Upper lobe of right lung (tissue), 1 donor: ENCODE results near the gene ERC1. TPM values are rescaled to one million over a fixed set of nuclear protein-coding genes. Genes with fewer than 3 reads are reported as not detected.

ENCODE experiments used
- ATAC-seq: fragments of 200-7000 bp; cut with Tn5 transposase; one replicate; pipeline ENCODE4 v1.9.1; 2020; ENCODE audit warnings: mild to moderate bottlenecking, moderate library complexity
- DNase-seq: peaks from one replicate; pipeline ENCODE4 v3.0.0-alpha.2; 2020
- H3K27ac ChIP-seq: fragments of 200-600 bp; one replicate; pipeline ENCODE4 v1.8.0; 2022
- H3K27me3 ChIP-seq: fragments of 200-600 bp; one replicate; pipeline ENCODE4 v1.8.0; 2022; ENCODE audit warnings: mild to moderate bottlenecking
- H3K36me3 ChIP-seq: fragments of 200-600 bp; one replicate; pipeline ENCODE4 v1.8.0; 2022
- H3K4me1 ChIP-seq: fragments of 200-600 bp; one replicate; pipeline ENCODE4 v1.8.0; 2022
- H3K4me3 ChIP-seq: fragments of 200-600 bp; one replicate; pipeline ENCODE4 v1.8.0; 2022; ENCODE audit warnings: mild to moderate bottlenecking
- H3K9me3 ChIP-seq: fragments of 200-600 bp; one replicate; pipeline ENCODE4 v1.8.0; 2022
- intact Hi-C: fragments of 100-400 bp; cut with DNase I; formaldehyde crosslinking; loops from one replicate; pipeline ENCODE4 v1.11.0; 2022
- total RNA-seq: library from RNA; stranded (reverse); fragmentation: NEBNext Ultra II Directional; extraction: Animal tissue kit (Norgen Biotek cat#: 25700); gene quantifications from one replicate; pipeline ENCODE4 v1.2.1, GENCODE V29; 2021
- TF ChIP-seq, protein P1 (sequence below): fragments of 200-600 bp; IDR thresholded peaks from one replicate; pipeline ENCODE4 v1.8.0; 2022; ENCODE audit warnings: antibody characterized with exemption
- donor health status: DM: no; HTN: yes; CAD: no; lungs with severe emphysema.

The ERC1 gene
- total RNA-seq, 1 donor from 2014 or later = 54.3 TPM

DNA sequence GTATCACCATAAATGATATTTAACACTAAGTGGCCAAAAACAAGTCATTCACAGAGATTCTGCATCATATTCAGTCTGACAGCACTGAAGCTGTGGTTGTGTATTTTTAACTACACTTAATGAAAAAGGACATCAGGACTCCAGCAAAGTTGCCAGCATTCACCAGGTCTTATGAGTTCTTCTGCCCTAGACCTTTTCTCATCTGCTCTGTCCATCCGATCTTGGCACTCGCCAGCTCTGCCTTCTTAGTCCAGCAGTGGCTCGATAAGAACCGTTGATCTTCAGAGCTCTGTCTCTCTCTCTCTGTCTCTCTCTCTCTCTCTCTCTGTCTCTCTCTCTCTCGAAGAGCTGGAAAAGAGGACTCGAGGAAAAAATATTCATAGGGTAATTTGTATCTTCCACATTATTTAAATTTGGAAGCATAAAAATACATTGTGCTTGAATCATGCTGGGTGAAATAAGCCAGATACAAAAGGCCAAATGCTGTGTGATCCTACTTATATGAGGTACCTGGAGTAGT is 371.2 kb downstream of the ERC1 start:
- H3K27ac ChIP-seq = no peak overlapping the region
- no peaks in the 10 kb centered on the region for H3K36me3 ChIP-seq
- ATAC-seq (no peak), DNase-seq (no peak)
- H3K27me3 ChIP-seq = no peaks in the 10 kb centered on the region
- intact Hi-C loops = no loop called here
- TF ChIP-seq, protein P1, sequence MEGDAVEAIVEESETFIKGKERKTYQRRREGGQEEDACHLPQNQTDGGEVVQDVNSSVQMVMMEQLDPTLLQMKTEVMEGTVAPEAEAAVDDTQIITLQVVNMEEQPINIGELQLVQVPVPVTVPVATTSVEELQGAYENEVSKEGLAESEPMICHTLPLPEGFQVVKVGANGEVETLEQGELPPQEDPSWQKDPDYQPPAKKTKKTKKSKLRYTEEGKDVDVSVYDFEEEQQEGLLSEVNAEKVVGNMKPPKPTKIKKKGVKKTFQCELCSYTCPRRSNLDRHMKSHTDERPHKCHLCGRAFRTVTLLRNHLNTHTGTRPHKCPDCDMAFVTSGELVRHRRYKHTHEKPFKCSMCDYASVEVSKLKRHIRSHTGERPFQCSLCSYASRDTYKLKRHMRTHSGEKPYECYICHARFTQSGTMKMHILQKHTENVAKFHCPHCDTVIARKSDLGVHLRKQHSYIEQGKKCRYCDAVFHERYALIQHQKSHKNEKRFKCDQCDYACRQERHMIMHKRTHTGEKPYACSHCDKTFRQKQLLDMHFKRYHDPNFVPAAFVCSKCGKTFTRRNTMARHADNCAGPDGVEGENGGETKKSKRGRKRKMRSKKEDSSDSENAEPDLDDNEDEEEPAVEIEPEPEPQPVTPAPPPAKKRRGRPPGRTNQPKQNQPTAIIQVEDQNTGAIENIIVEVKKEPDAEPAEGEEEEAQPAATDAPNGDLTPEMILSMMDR = no peak
- H3K9me3 ChIP-seq = no peaks in the 10 kb centered on the region
- H3K4me3 ChIP-seq = no peak overlapping the region
- no peaks in the 10 kb centered on the region for H3K4me1 ChIP-seq

DNA sequence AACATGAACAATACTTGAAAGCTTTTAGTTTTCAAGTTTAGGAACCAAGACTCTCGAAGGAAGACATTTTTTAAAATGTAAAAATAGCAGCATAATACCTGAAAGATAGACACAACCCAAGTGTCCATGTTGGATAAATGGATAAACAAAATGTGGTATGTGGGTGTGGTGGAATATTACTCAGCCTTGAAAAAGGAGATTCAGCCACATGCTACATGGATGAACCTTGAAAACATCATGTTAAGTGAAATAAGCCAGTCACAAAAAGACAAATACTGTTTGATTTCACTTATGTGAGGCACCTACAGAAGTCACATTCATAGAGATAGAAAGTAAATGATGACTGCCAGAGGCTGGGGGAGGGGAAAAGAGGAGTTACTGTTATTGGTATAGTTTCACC is 374.7 kb downstream of the ERC1 start:
- H3K4me1 ChIP-seq = peaks cover 7% of the 10 kb centered on the region
- DNase-seq (no peak), ATAC-seq (no peak)
- H3K36me3 ChIP-seq = no peaks in the 10 kb centered on the region
- TF ChIP-seq, protein P1 = no peak
- no peak overlapping the region for H3K27ac ChIP-seq
- H3K9me3 ChIP-seq = no peaks in the 10 kb centered on the region
- intact Hi-C loops = no loop called here
- H3K4me3 ChIP-seq = no peak overlapping the region
- no peaks in the 10 kb centered on the region for H3K27me3 ChIP-seq

DNA sequence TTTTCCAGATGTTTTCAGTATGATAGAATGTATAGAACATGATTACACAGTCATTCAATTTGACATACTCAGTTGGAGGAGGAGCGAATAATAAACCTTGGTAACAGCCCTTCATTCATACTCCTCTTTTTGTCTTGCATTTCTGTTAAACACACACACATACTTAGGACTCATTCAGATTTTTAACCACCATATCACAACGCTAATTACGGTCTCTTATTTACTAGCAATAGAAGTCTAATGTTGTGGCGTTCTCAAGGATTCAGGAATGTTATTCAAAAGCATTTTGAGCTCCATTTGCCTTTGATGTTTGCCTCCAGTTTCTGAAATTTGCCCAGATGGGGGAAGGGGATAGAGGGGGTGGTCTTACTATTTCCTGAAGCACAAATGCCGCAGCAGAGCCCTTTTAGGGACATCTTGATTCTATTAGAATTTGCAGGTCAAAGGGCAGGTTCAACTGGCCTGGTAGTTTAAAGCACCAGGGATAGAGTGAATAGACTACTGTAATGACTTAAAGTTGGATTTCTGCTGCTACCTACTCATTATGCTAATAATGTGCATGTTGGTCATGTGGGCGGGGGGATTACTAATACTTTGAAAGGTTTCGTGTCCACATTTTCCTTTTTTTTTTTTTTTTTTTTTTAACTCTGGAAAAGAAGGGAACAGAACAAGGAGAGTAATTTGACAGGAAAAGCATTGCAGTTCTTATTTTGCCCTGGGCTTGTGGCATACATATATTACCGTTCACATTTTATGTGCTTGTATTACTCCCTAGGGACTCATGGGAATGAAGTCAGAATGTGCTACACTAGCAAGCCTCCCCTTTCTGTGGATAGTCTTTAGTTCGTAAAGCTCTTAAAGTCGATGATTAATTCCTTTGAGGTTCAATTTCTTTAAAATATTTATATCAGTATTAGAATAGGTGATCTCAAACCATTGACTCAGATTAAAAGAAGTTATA is 376.6 kb downstream of the ERC1 start:
- Histone ChIP-seq H3K27ac (no peak overlapping the region), H3K27me3 (no peaks in the 10 kb centered on the region), H3K9me3 (no peaks in the 10 kb centered on the region), H3K36me3 (no peaks in the 10 kb centered on the region), H3K4me3 (no peak overlapping the region), H3K4me1 (peaks cover 7% of the 10 kb centered on the region)
- DNase-seq (no peak), ATAC-seq (no peak)
- TF ChIP-seq, protein P1 = no peak
- intact Hi-C loops = no loop called here

DNA sequence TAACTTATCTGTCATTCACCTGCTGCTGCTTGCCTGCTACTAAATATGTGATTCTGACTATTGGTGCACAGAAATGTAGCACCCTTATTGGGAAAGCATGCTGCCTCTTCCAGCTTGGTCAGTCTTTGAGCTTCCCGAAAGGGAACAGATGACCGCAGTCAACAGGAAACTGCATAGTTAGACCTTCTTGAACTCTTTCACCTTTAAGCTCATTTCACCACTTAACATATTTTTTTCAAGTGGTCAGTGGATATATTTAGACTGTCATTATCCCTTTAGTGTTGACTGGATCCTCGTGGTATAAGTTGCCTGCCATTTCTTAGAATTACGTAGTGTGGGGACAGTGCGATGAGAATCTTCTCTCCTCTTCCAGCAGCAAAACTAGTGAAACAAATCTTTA is 378.4 kb downstream of the ERC1 start:
- Histone ChIP-seq H3K36me3 (no peaks in the 10 kb centered on the region), H3K4me1 (peaks cover 7% of the 10 kb centered on the region), H3K4me3 (no peak overlapping the region), H3K27me3 (no peaks in the 10 kb centered on the region), H3K9me3 (no peaks in the 10 kb centered on the region), H3K27ac (no peak overlapping the region)
- ATAC-seq (peak; percentile 96), DNase-seq (no peak)
- intact Hi-C loops = no loop called here
- TF ChIP-seq, protein P1 = no peak

DNA sequence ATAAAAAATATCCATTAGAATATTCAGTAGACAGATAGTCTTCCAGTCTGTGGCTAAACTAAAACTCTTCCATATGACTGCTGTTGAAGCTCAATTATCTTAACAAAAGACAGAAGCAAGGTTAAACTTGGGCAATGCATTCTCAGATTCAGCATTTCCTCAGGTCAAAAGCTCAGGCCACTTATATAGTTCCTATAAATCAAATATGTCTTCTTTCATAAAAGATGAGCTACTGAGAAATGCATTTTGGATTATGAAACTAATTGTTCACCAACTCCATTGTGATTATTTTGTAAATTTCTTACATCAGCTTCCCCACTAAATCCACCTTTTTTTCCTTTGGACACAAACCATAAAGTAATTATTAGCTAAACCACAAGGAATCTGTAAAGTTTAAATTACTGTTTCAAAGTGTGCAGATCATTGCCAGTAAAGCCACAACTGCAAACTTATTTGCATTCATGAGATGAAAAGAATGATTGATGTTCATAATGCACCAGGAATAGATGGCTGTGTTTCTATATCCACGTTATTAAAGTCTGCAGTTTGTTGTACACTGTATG is 379.0 kb downstream of the ERC1 start:
- ATAC-seq (no peak), DNase-seq (no peak)
- TF ChIP-seq, protein P1 = no peak
- H3K4me1 ChIP-seq = peaks cover 7% of the 10 kb centered on the region
- H3K27ac ChIP-seq = no peak overlapping the region
- H3K9me3 ChIP-seq = no peaks in the 10 kb centered on the region
- H3K36me3 ChIP-seq = no peaks in the 10 kb centered on the region
- intact Hi-C loops = no loop called here
- no peaks in the 10 kb centered on the region for H3K27me3 ChIP-seq
- no peak overlapping the region for H3K4me3 ChIP-seq
